CD4-positive, CD25-positive, alpha-beta regulatory T cell (primary cell): ENCODE measurements around the gene CHI3L1. TPM values are rescaled to one million over a fixed set of nuclear protein-coding genes. Genes with fewer than 3 reads are reported as not detected.
A peak's percentile ranks its signal among the peaks of the same experiment; 100 is the strongest.

ENCODE experiments used
- ATAC-seq, 2 donors: fragments of 150-1000 bp; cut with Tn5 transposase; one replicate each; pipeline ENCODE4 v1.10.0; 2021; ENCODE audit warnings: low read depth in 2 of 2, moderate number of reproducible peaks in 2 of 2, moderate library complexity in 1 of 2
- DNase-seq, 3 donors: peaks; one replicate each; pipeline versions ENCODE4 v3.0.0 to v3.0.0-alpha.2; 2012 to 2022; ENCODE audit warnings: mixed read lengths in 1 of 3
- H3K27ac ChIP-seq: one replicate; pipeline ENCODE4 v1.7.0; 2013; ENCODE audit warnings: mild to moderate bottlenecking, low read length; ENCODE audit not compliant: insufficient read depth, poor library complexity, severe bottlenecking
- H3K27me3 ChIP-seq: one replicate; pipeline ENCODE4 v1.7.0; 2013; ENCODE audit warnings: low read length; ENCODE audit not compliant: control insufficient read depth, insufficient read depth
- H3K36me3 ChIP-seq: one replicate; pipeline ENCODE4 v1.7.0; 2013; ENCODE audit warnings: mild to moderate bottlenecking, low read length, moderate library complexity; ENCODE audit not compliant: control insufficient read depth, insufficient read depth
- H3K4me1 ChIP-seq: 2 replicates; pipeline ENCODE4 v1.7.0; 2013; ENCODE audit warnings: mild to moderate bottlenecking, low read length; ENCODE audit not compliant: insufficient read depth, control insufficient read depth, poor library complexity, severe bottlenecking
- H3K4me3 ChIP-seq: one replicate; pipeline ENCODE4 v1.7.0; 2013; ENCODE audit warnings: low read depth, mild to moderate bottlenecking, low read length, moderate library complexity
- H3K9me3 ChIP-seq, 2 experiments: 1 replicate in 1 of 2; 2 replicates in 1 of 2; pipeline ENCODE4 v1.7.0; 2013; ENCODE audit warnings: low read length in 2 of 2, mild to moderate bottlenecking in 1 of 2, moderate library complexity in 1 of 2; ENCODE audit not compliant: control insufficient read depth in 2 of 2
- H3K27ac Mint-ChIP-seq, 3 donors: one replicate each; pipeline ENCODE4 v1.8.0; 2020 to 2022; ENCODE audit warnings: mild to moderate bottlenecking in 3 of 3, mixed read lengths in 3 of 3, moderate library complexity in 2 of 3
- H3K27me3 Mint-ChIP-seq: one replicate; pipeline ENCODE4 v1.8.0; 2022; ENCODE audit warnings: mild to moderate bottlenecking, mixed read lengths
- H3K36me3 Mint-ChIP-seq: one replicate; pipeline ENCODE4 v1.8.0; 2020; ENCODE audit warnings: mixed read lengths
- H3K4me1 Mint-ChIP-seq, 4 donors: one replicate each; pipeline ENCODE4 v1.8.0; 2020 to 2022; ENCODE audit warnings: mixed read lengths in 4 of 4, mild to moderate bottlenecking in 1 of 4
- H3K4me3 Mint-ChIP-seq, 4 donors: one replicate each; pipeline ENCODE4 v1.8.0; 2020 to 2022; ENCODE audit warnings: mild to moderate bottlenecking in 4 of 4, mixed read lengths in 4 of 4, moderate library complexity in 3 of 4
- H3K9me3 Mint-ChIP-seq, 7 donors: one replicate each; pipeline ENCODE4 v1.8.0; 2020 to 2022; ENCODE audit warnings: mixed read lengths in 7 of 7, mild to moderate bottlenecking in 3 of 7, moderate library complexity in 2 of 7
- polyA plus RNA-seq, 4 donors: library from polyadenylated mRNA; unstranded; fragments of 300-500 nt; fragmentation: Illumina TruSeq; gene quantifications; one replicate each; pipeline ENCODE4 v1.2.3, GENCODE V29; 2021
- total RNA-seq: library from RNA; stranded (reverse); gene quantifications from one replicate; pipeline ENCODE4 v1.2.3, GENCODE V29; 2022

The CHI3L1 gene
- total and polyA plus RNA-seq, 5 donors from 2014 or later = not detected

- Histone ChIP-seq H3K27me3 (no peaks in the 10 kb centered on the region), H3K4me3 (no peak overlapping the region), H3K4me1 (no peaks in the 10 kb centered on the region), H3K36me3 (no peaks in the 10 kb centered on the region), H3K9me3 (no peaks in the 10 kb centered on the region), H3K27ac (no peak overlapping the region)
- DNase-seq = no peak
- Mint-ChIP-seq H3K4me1 (no peaks in the 10 kb centered on the region), H3K27me3 (peaks cover 10% of the 10 kb centered on the region), H3K27ac (no peak overlapping the region), H3K4me3 (no peak overlapping the region), H3K36me3 (no peaks in the 10 kb centered on the region), H3K9me3 (no peaks in the 10 kb centered on the region)
- no peak for ATAC-seq
These were observed 13.4 kb downstream of the CHI3L1 start for GRCh38 chr1:203173011-203173555.

GRCh38 chr1:203172184-203173010, 14.1 kb downstream of the CHI3L1 start:
- H3K9me3 ChIP-seq = no peaks in the 10 kb centered on the region
- Mint-ChIP-seq H3K27me3 (peaks cover 10% of the 10 kb centered on the region), H3K36me3 (no peaks in the 10 kb centered on the region), H3K27ac (peak overlapping the region in 1 of 3 donors; percentile 26), H3K9me3 (no peaks in the 10 kb centered on the region), H3K4me1 (no peaks in the 10 kb centered on the region), H3K4me3 (no peak overlapping the region)
- no peaks in the 10 kb centered on the region for H3K4me1 ChIP-seq
- H3K27ac ChIP-seq = no peak overlapping the region
- no peaks in the 10 kb centered on the region for H3K27me3 ChIP-seq
- ATAC-seq (no peak), DNase-seq (peak in 2 of 3 donors; percentile 23 to 40)
- no peaks in the 10 kb centered on the region for H3K36me3 ChIP-seq
- no peak overlapping the region for H3K4me3 ChIP-seq

- Histone ChIP-seq H3K4me1 (no peaks in the 10 kb centered on the region), H3K27ac (no peak overlapping the region), H3K4me3 (no peak overlapping the region), H3K9me3 (no peaks in the 10 kb centered on the region), H3K27me3 (no peaks in the 10 kb centered on the region), H3K36me3 (no peaks in the 10 kb centered on the region)
- no peaks in the 10 kb centered on the region for H3K9me3 Mint-ChIP-seq
- DNase-seq = no peak
- no peak for ATAC-seq
- H3K4me1 Mint-ChIP-seq = no peaks in the 10 kb centered on the region
- no peak overlapping the region for H3K4me3 Mint-ChIP-seq
- H3K27ac Mint-ChIP-seq = no peak overlapping the region
- H3K36me3 Mint-ChIP-seq = no peaks in the 10 kb centered on the region
- peaks cover 10% of the 10 kb centered on the region for H3K27me3 Mint-ChIP-seq
These were observed 14.9 kb downstream of the CHI3L1 start for GRCh38 chr1:203171341-203172183.

- DNase-seq (no peak), ATAC-seq (no peak)
- Mint-ChIP-seq H3K27me3 (peaks cover 13% of the 10 kb centered on the region), H3K36me3 (no peaks in the 10 kb centered on the region), H3K27ac (no peak overlapping the region), H3K9me3 (no peaks in the 10 kb centered on the region), H3K4me3 (no peak overlapping the region), H3K4me1 (no peaks in the 10 kb centered on the region)
- H3K4me3 ChIP-seq = no peak overlapping the region
- no peaks in the 10 kb centered on the region for H3K36me3 ChIP-seq
- H3K27ac ChIP-seq = no peak overlapping the region
- no peaks in the 10 kb centered on the region for H3K27me3 ChIP-seq
- no peaks in the 10 kb centered on the region for H3K9me3 ChIP-seq
- H3K4me1 ChIP-seq = no peaks in the 10 kb centered on the region
These were observed 15.7 kb downstream of the CHI3L1 start for GRCh38 chr1:203170625-203171330.

- ATAC-seq = no peak
- Histone ChIP-seq H3K9me3 (no peaks in the 10 kb centered on the region), H3K4me3 (no peak overlapping the region), H3K27me3 (no peaks in the 10 kb centered on the region), H3K36me3 (no peaks in the 10 kb centered on the region), H3K27ac (no peak overlapping the region), H3K4me1 (no peaks in the 10 kb centered on the region)
- no peaks in the 10 kb centered on the region for H3K36me3 Mint-ChIP-seq
- H3K27ac Mint-ChIP-seq = peak overlapping the region in 1 of 3 donors; percentile 9
- H3K27me3 Mint-ChIP-seq = peaks cover 14% of the 10 kb centered on the region
- no peak for DNase-seq
- no peak overlapping the region for H3K4me3 Mint-ChIP-seq
- H3K4me1 Mint-ChIP-seq = no peaks in the 10 kb centered on the region
- no peaks in the 10 kb centered on the region for H3K9me3 Mint-ChIP-seq
These were observed 16.6 kb downstream of the CHI3L1 start for GRCh38 chr1:203169770-203170520.

GRCh38 chr1:203168991-203169390, 17.5 kb downstream of the CHI3L1 start:
- Histone ChIP-seq H3K4me3 (no peak overlapping the region), H3K36me3 (no peaks in the 10 kb centered on the region), H3K9me3 (no peaks in the 10 kb centered on the region), H3K4me1 (no peaks in the 10 kb centered on the region), H3K27me3 (no peaks in the 10 kb centered on the region), H3K27ac (no peak overlapping the region)
- Mint-ChIP-seq H3K4me3 (no peak overlapping the region), H3K4me1 (no peaks in the 10 kb centered on the region), H3K27me3 (peaks cover 13% of the 10 kb centered on the region), H3K27ac (no peak overlapping the region), H3K9me3 (no peaks in the 10 kb centered on the region), H3K36me3 (no peaks in the 10 kb centered on the region)
- DNase-seq (no peak), ATAC-seq (no peak)

- H3K4me1 Mint-ChIP-seq = no peaks in the 10 kb centered on the region
- H3K27ac ChIP-seq = no peak overlapping the region
- H3K36me3 ChIP-seq = no peaks in the 10 kb centered on the region
- DNase-seq = no peak
- no peak overlapping the region for H3K4me3 ChIP-seq
- H3K36me3 Mint-ChIP-seq = no peaks in the 10 kb centered on the region
- H3K9me3 ChIP-seq = no peaks in the 10 kb centered on the region
- peaks cover 13% of the 10 kb centered on the region for H3K27me3 Mint-ChIP-seq
- H3K4me3 Mint-ChIP-seq = no peak overlapping the region
- ATAC-seq = no peak
- peaks cover under 1% of the 10 kb centered on the region for H3K27me3 ChIP-seq
- no peak overlapping the region for H3K27ac Mint-ChIP-seq
- no peaks in the 10 kb centered on the region for H3K9me3 Mint-ChIP-seq
- no peaks in the 10 kb centered on the region for H3K4me1 ChIP-seq
These were observed 18.2 kb downstream of the CHI3L1 start for GRCh38 chr1:203168256-203168786.
